Vagina (tissue), 2 donors: ENCODE data around the gene WASL. TPM values are rescaled to one million over a fixed set of nuclear protein-coding genes. Genes with fewer than 3 reads are reported as not detected.
"Not testable (repeated sequence)": the region's sequence is repeated elsewhere in the genome, so short reads cannot be mapped to it uniquely, and the experiment has no call there.

ENCODE experiments used
- DNase-seq, 2 donors: peaks; one replicate each; pipeline ENCODE4 v3.0.0-alpha.2; 2017; ENCODE audit errors: extremely low spot score in 2 of 2
- H3K27ac ChIP-seq: fragments of 200-600 bp; sonication (generic); one replicate; pipeline ENCODE4 v1.5.1; 2019
- H3K27me3 ChIP-seq: fragments of 200-600 bp; sonication (generic); one replicate; pipeline ENCODE4 v1.5.1; 2019
- H3K36me3 ChIP-seq, 2 donors: fragments of 200-600 bp; sonication (generic); one replicate each; pipeline ENCODE4 v1.5.1; 2017 to 2019
- H3K4me1 ChIP-seq: fragments of 200-600 bp; sonication (generic); one replicate; pipeline ENCODE4 v1.5.1; 2019
- H3K4me3 ChIP-seq, 2 donors: fragments of 200-600 bp; sonication (generic); 1 replicate in 1 of 2; 2 replicates in 1 of 2; pipeline ENCODE4 v1.5.1; 2016 to 2019
- H3K9me3 ChIP-seq: fragments of 200-600 bp; sonication (generic); one replicate; pipeline ENCODE4 v1.5.1; 2019
- POLR2A ChIP-seq, 2 donors: fragments of 450-650 bp; IDR thresholded peaks; one replicate each; pipeline ENCODE4 v1.6.1; 2017; ENCODE audit warnings: antibody characterized with exemption in 2 of 2, mild to moderate bottlenecking in 2 of 2, moderate library complexity in 2 of 2
- POLR2AphosphoS5 ChIP-seq, 2 donors: sonication (generic); formaldehyde crosslinking; IDR thresholded peaks; one replicate each; pipeline ENCODE4 v1.9.0; 2017; ENCODE audit warnings: antibody characterized with exemption in 2 of 2, mild to moderate bottlenecking in 2 of 2, low read depth in 1 of 2; ENCODE audit not compliant: insufficient read depth in 1 of 2
- intact Hi-C: fragments of 100-400 bp; cut with DNase I; formaldehyde crosslinking; loops from one replicate; pipeline ENCODE4 v1.15.1; 2023
- total RNA-seq: library from RNA; depleted of rRNA; stranded (reverse); fragments of >200 nt; gene quantifications from one replicate; pipeline ENCODE4 v1.2.3, GENCODE V29; 2016
- TF ChIP-seq, protein P1 (sequence below), 3 experiments: fragments of 450-650 bp in 2 of 3; fragments of 200-600 bp in 1 of 3; sonication (generic) in 1 of 3; IDR thresholded peaks; one replicate each; pipeline ENCODE4 v1.5.1; 2017 to 2019; ENCODE audit warnings: antibody characterized with exemption in 3 of 3, mild to moderate bottlenecking in 2 of 3, moderate library complexity in 2 of 3

The WASL gene
- total RNA-seq, 1 donor from 2014 or later: 24.8 TPM

DNA sequence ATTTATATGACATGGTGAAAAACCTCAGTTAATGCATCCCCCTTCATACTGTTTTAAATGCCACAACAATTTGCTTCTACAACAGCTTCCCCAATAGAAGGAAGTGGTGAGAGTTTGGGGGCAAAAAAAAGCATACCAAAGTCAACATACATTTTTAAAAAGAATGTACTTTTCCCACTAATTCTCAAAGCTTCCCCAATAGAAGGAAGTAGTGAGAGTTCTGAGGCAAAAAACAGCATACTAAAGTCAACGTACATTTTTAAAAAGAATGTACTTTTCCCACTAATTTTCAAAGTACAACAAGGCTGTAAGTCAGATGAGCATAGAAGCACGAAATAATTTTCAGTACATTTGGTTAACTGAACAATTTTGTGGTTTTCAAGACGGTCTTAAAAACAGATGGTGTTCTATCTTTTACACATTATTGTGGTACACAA is 24.0 kb downstream of the WASL start:
- no peak for DNase-seq
- intact Hi-C loops: no loop called here
- TF ChIP-seq POLR2A (IDR thresholded peaks at IDR 0.05) (no peak), POLR2AphosphoS5 (IDR thresholded peaks at IDR 0.05; ENCODE audit: insufficient read depth in 1 of 2, low read depth in 1 of 2) (no peak)
- TF ChIP-seq, protein P1, sequence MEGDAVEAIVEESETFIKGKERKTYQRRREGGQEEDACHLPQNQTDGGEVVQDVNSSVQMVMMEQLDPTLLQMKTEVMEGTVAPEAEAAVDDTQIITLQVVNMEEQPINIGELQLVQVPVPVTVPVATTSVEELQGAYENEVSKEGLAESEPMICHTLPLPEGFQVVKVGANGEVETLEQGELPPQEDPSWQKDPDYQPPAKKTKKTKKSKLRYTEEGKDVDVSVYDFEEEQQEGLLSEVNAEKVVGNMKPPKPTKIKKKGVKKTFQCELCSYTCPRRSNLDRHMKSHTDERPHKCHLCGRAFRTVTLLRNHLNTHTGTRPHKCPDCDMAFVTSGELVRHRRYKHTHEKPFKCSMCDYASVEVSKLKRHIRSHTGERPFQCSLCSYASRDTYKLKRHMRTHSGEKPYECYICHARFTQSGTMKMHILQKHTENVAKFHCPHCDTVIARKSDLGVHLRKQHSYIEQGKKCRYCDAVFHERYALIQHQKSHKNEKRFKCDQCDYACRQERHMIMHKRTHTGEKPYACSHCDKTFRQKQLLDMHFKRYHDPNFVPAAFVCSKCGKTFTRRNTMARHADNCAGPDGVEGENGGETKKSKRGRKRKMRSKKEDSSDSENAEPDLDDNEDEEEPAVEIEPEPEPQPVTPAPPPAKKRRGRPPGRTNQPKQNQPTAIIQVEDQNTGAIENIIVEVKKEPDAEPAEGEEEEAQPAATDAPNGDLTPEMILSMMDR (IDR thresholded peaks at IDR 0.05): no peak
- H3K27me3 ChIP-seq: no peaks in the 10 kb centered on the region
- H3K27ac ChIP-seq: no peak overlapping the region
- H3K9me3 ChIP-seq: no peaks in the 10 kb centered on the region
- H3K4me1 ChIP-seq: peaks cover 63% of the 10 kb centered on the region
- H3K4me3 ChIP-seq: no peak overlapping the region
- no peaks in the 10 kb centered on the region for H3K36me3 ChIP-seq

DNA sequence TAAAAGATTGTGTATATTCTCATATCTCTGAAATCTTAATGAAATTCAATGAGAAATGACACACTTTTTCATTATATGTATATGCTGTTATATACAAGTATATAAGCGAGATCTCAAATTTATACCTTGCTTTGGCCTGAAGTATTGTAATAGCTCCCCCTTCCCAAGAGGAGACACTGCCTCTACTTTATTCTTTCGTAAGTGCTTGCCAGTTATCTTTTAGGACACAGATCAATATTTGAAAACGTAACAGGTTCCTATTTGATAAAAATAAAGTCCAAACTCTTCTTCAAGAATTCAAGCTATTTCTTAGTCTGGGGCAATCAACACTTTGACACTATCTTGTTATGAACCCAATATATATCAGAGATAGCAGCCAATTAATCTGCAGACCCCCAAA is 24.9 kb downstream of the WASL start:
- Histone ChIP-seq H3K4me3 (no peak overlapping the region), H3K27me3 (no peaks in the 10 kb centered on the region), H3K4me1 (peaks cover 73% of the 10 kb centered on the region), H3K27ac (no peak overlapping the region), H3K36me3 (no peaks in the 10 kb centered on the region), H3K9me3 (no peaks in the 10 kb centered on the region)
- DNase-seq: no peak
- intact Hi-C loops: no loop called here
- TF ChIP-seq, protein P1 (IDR thresholded peaks at IDR 0.05): no peak
- TF ChIP-seq POLR2A (IDR thresholded peaks at IDR 0.05) (no peak), POLR2AphosphoS5 (IDR thresholded peaks at IDR 0.05; ENCODE audit: insufficient read depth in 1 of 2, low read depth in 1 of 2) (no peak)

DNA sequence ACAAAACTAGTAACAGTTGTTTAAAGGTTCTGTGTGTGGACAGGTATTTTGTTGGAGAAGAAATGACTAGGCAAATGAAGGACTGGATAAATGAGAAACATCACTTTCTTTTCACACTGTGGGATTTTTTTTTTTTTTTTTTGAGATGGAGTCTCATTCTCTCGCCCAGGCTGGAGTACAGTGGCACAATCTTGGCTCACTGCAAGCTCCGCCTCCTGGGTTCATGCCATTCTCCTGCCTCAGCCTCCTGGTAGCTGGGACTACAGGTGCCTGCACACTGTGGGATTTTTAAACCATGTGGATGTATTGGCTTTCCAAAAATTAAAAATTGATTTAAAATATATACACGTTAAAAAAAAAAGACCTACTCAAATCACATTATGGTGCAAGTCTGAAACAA is 28.3 kb downstream of the WASL start:
- H3K4me3 ChIP-seq, H3K27me3 ChIP-seq, intact Hi-C loops, H3K9me3 ChIP-seq, H3K27ac ChIP-seq, H3K36me3 ChIP-seq, DNase-seq: not testable (repeated sequence)
- H3K4me1 ChIP-seq: peaks cover 65% of the 10 kb centered on the region

DNA sequence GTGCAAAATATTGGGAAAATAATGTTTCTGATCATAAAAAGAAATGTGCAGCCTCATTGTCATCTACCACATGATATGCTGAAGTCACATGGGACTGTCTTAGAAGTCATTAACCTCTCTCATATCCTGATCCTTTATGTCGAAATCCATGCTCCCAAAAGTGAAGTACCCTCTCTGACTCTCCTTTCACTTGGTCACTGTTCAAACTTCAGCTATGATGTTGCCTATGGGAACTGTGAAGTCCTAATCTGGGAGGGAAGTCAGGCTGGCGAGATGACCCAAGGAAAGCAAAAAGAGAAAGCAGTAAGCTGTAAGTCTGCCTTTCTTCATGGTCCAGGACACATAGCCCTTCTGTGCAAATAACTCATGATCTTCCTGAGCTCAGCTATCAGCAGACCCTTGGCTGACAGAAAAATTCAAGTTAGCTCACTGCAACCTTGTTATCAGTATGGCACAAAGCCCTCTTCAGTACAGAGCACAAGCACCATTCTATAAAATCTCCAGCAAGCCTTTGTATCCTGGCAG is 29.5 kb downstream of the WASL start:
- Histone ChIP-seq H3K9me3 (no peaks in the 10 kb centered on the region), H3K36me3 (no peaks in the 10 kb centered on the region), H3K4me1 (peaks cover 67% of the 10 kb centered on the region), H3K27me3 (no peaks in the 10 kb centered on the region), H3K4me3 (no peak overlapping the region), H3K27ac (no peak overlapping the region)
- DNase-seq: no peak
- intact Hi-C loops: no loop called here
- TF ChIP-seq, protein P1 (IDR thresholded peaks at IDR 0.05): no peak
- no peak for TF ChIP-seq POLR2A (IDR thresholded peaks at IDR 0.05)
- no peak for TF ChIP-seq POLR2AphosphoS5 (IDR thresholded peaks at IDR 0.05; ENCODE audit: insufficient read depth in 1 of 2, low read depth in 1 of 2)

DNA sequence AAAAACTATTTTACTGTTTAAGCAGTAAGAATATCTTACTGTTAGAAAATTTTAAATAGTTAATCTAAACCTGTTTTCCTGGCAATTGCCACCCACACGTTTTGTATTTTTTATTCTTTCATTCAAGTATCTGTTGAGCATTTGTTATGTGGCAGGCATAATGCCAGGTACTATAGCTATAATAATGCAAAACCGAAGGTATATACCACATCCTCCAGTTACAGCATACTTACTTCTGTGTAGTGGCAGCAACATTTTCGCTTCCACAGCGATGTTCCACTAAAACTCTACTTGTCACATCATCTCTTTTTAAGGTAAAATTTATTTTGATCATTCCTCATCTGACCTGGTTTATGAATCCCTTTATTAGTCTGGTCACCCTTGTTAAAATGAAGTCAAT is 30.0 kb downstream of the WASL start:
- H3K27ac ChIP-seq: no peak overlapping the region
- no peaks in the 10 kb centered on the region for H3K27me3 ChIP-seq
- TF ChIP-seq POLR2A (IDR thresholded peaks at IDR 0.05) (no peak), POLR2AphosphoS5 (IDR thresholded peaks at IDR 0.05; ENCODE audit: insufficient read depth in 1 of 2, low read depth in 1 of 2) (no peak)
- TF ChIP-seq, protein P1 (IDR thresholded peaks at IDR 0.05): no peak
- H3K4me3 ChIP-seq: no peak overlapping the region
- H3K36me3 ChIP-seq: no peaks in the 10 kb centered on the region
- H3K9me3 ChIP-seq: no peaks in the 10 kb centered on the region
- intact Hi-C loops: no loop called here
- no peak for DNase-seq
- peaks cover 63% of the 10 kb centered on the region for H3K4me1 ChIP-seq
